ENCODE measurements around the gene GRSF1. TPM values are rescaled to one million over a fixed set of nuclear protein-coding genes. Genes with fewer than 3 reads are reported as not detected.

Gene GRSF1
- total RNA-seq, 1 experiment from 2014 or later: 108 TPM

DNA sequence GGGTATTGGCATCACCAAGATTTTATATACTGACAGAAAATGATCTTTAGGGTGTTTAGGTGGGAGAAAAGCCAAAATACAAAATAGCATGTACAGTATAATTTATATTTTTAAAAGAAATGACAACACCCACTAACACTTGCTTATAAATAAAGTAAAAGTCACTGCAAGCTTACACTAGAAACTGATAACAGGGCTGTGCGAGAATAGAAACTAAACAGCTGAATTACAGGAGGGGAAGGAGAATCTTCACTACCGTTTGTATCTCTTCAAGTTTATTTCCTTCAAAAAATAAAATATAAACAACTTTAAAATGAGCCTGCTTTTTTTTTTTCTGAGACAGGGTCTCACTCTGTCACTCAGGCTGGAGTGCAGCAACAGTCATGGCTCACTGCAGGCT is 22.8 kb downstream of the GRSF1 start:
- WGBS (ENCODE audit: extremely low coverage, insufficient read length, low lambda C conversion rate): no CpG with 5 or more reads among the region's 2 CpGs
- no peak for DNase-seq
- H3K27ac Mint-ChIP-seq: no peak overlapping the region; a peak in 2 of 7 replicates

More for the DNA sequence above, 22.8 kb downstream of the GRSF1 start:
- Histone ChIP-seq H2BK5ac (ENCODE audit: insufficient read length, low read length) (no peak overlapping the region), H2AK5ac (ENCODE audit: insufficient read length, low read length) (no peak overlapping the region), H3K23me2 (ENCODE audit: insufficient read length, low read depth, low read length, poor library complexity, severe bottlenecking) (no peaks in the 10 kb centered on the region), H3T11ph (ENCODE audit: low read length) (no peak overlapping the region), H3K79me2 (ENCODE audit: insufficient read depth, low read length) (no peaks in the 10 kb centered on the region), H3K18ac (ENCODE audit: insufficient read length, low read depth, low read length) (no peak overlapping the region), H4K8ac (replicated peaks; ENCODE audit: insufficient read length, low read depth, low read length) (no peak overlapping the region), H2BK120ac (ENCODE audit: low read depth, low read length, poor library complexity, severe bottlenecking) (no peak overlapping the region), H3K14ac (ENCODE audit: insufficient read depth, low read length) (no peak overlapping the region), H4K91ac (ENCODE audit: insufficient read length, low read depth, low read length) (no peak overlapping the region), H3K27ac (ENCODE audit: insufficient read length, low read depth, low read length) (no peak overlapping the region), H3K9ac (ENCODE audit: extremely low read depth, insufficient read length, low read length) (no peak overlapping the region), H3K4ac (ENCODE audit: low read depth, low read length) (no peak overlapping the region), H4K5ac (ENCODE audit: insufficient read length, low read depth, low read length) (no peak overlapping the region), H2BK20ac (ENCODE audit: low read depth, low read length, poor library complexity, severe bottlenecking) (no peak overlapping the region), H3K23ac (ENCODE audit: insufficient read length, low read depth, low read length) (no peak overlapping the region), H3K79me1 (ENCODE audit: insufficient read depth, low read depth, low read length, poor library complexity, severe bottlenecking) (no peaks in the 10 kb centered on the region), H3K27me3 (ENCODE audit: insufficient read depth, low read length) (no peaks in the 10 kb centered on the region), H2BK15ac (ENCODE audit: low read depth, low read length) (no peak overlapping the region), H2BK12ac (ENCODE audit: insufficient read length, low read depth, low read length) (no peak overlapping the region), H4K20me1 (ENCODE audit: control insufficient read depth, insufficient read depth, insufficient read length) (no peaks in the 10 kb centered on the region), H3K4me2 (ENCODE audit: insufficient read depth, insufficient read length, low read length) (no peak overlapping the region), H3K4me1 (ENCODE audit: insufficient read depth, low read length) (no peaks in the 10 kb centered on the region), H3K9me3 (ENCODE audit: control insufficient read depth, low read depth, low read length) (no peaks in the 10 kb centered on the region), H2AFZ (ENCODE audit: low read length) (no peak overlapping the region), H3K56ac (ENCODE audit: insufficient read length, low read depth, low read length) (no peak overlapping the region)
- Mint-ChIP-seq H3K9me3 (no peaks in the 10 kb centered on the region), H3K27me3 (ENCODE audit: low read depth) (no peaks in the 10 kb centered on the region), H3K4me3 (no peak overlapping the region), H3K36me3 (ENCODE audit: insufficient read depth in 1 of 3, low read depth in 3 of 3) (peaks cover 19 to 40% (median 32%) of the 10 kb centered on the region in 3 experiments), H3K4me1 (peaks cover 0 to 5% of the 10 kb centered on the region in 2 experiments; a peak in 1 of 4 replicates)
- no peak for TF ChIP-seq CTCF (conservative IDR thresholded peaks at IDR 0.05)
